HG03108 (cell line): ENCODE results near the gene ASB5.
"Not testable (repeated sequence)": the region's sequence is repeated elsewhere in the genome, so short reads cannot be mapped to it uniquely, and the experiment has no call there.

ENCODE experiments used
- ATAC-seq: cut with Tn5 transposase; IDR thresholded peaks from one replicate; pipeline ENCODE4 v1.9.1; 2021; ENCODE audit warnings: moderate library complexity; ENCODE audit not compliant: unreplicated experiment

The ASB5 gene

GRCh38 chr4:176279560-176279959 lies 10.5 kb upstream of the ASB5 start:
- ATAC-seq = not testable (repeated sequence)

GRCh38 chr4:176277162-176277904 lies 8.3 kb upstream of the ASB5 start:
- no peak for ATAC-seq

DNA sequence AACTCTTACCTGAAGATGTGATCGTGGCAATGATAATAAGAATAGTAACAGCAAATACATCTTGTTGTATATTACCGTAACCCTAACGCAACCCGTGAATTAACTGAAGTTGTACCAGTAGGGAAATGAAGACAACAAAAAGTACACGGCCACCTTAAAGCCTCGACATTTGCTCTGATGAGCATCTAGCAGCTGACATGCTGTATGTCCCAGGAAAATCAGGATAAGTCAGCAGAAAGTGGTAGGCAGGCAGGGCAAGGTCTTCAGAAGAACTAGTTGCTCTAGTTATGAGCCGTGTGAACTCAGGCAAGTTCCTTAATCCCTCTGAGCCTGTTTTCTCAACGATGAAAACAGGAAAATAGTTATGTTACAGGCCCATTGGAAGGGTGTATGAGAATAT lies 7.7 kb upstream of the ASB5 start:
- no peak for ATAC-seq

DNA sequence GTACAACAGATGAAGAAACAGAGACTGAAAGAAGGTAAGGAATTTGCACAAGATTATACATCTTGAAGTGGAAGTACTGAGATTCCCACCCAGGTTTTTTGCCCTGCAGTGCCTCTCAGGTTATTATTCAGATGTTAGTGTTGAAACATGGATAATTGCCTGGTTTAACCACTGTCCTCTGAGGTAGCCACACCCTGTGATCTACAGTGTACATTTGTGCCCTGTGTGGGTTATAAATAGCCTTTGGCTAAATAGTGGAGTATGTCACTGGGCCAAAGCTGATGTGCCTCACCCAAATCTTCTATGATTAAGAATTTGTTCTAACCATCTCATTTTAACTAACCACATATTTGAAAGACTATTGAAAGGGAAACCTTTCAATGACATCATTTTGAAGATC lies 5.4 kb upstream of the ASB5 start:
- no peak for ATAC-seq

DNA sequence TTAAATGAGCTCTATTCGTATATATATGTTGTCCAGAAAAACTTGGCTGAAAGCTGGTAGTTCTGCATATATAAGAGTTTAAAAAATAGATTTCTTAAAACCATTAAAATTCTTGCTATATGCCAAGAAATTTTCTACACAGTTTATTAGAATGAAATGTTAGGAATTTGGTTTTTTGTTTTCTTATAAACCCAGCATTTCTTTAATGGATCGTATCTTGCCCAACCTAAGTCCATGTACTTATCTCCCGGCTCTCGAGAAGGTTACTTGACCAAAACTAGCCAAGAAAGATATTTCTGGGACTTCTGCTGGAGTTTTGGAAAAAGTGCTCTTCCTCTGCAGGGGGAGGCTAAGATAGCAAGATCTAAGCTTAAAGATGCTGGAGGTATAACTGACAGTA lies 4.7 kb upstream of the ASB5 start:
- no peak for ATAC-seq

DNA sequence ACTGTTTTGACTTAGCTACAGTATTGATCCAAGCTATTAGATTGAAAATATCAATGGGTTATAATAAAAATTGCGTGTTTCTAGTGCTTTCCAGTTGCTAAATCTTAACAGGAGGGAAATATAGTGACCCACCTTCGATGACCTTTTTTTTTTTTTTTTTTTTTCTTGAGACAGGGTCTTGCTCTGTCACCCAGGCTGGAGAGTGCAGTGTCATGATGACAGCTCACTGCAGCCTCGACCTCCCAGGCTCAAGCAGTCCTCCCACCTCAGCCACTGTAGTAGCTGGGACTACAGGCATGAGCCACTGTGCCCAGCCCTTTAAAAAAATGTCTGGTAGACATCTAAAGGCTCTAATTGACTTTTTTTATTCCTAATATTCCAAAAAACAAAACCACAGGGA lies 3.8 kb upstream of the ASB5 start:
- no peak for ATAC-seq

DNA sequence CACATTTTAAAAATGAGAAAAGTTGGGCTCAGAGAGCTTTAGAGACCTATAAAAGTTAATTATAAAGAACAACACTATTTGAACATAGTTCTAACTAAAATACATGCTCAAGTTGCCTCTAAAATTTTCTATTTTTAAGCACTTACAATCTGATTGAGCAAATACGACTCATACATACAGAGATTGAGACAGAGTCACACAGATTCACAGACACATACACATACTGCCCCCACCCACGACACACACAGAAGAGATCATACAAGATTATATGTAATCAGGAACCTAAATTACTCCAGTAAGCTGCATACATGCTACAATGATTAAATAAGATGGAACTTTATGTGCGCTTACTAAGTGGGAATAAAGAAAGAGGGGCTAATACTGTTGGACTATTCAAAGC lies 2.7 kb upstream of the ASB5 start:
- ATAC-seq = no peak

DNA sequence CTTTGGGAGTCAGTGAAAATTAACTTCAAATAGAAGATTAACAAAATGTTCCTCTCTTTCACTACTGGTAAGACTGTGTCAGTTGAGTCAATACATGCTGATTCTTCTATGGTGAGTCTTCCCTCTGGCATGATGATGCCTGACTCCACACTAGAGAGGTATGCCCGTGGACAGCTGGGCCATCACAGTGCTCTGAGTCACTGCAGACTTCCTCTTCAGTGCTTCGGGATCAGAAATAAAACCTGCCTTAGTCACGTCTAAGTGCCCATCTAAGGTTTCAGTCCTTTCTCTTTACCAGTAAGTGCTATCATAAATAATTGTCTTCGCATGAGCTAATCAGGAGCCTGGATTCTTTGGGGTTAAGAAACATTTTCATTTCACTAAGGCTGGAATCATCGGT lies 1.6 kb upstream of the ASB5 start:
- no peak for ATAC-seq

GRCh38 chr4:176266026-176266425 lies 3.0 kb downstream of the ASB5 start:
- ATAC-seq = no peak

GRCh38 chr4:176262243-176262642 lies 6.8 kb downstream of the ASB5 start:
- peak; percentile 83 for ATAC-seq

DNA sequence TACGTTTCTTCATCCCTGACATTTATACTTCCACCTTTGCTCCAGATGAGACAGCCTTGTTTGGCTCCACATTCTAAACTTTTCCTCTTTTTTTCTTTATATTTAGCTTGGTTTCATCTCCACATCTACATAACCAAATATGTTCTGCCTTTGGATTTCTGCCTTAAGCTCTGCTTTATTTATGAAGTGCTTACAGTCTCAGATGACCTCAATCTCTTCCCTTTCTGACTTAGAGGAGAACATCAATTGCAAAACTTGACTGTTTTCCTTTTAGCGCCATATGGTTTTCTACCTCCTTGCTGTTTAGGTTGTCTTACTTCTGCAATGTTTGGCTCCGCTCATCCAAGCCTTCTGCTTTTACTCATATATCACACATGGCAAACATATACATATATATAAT lies 7.5 kb downstream of the ASB5 start:
- ATAC-seq = no peak

DNA sequence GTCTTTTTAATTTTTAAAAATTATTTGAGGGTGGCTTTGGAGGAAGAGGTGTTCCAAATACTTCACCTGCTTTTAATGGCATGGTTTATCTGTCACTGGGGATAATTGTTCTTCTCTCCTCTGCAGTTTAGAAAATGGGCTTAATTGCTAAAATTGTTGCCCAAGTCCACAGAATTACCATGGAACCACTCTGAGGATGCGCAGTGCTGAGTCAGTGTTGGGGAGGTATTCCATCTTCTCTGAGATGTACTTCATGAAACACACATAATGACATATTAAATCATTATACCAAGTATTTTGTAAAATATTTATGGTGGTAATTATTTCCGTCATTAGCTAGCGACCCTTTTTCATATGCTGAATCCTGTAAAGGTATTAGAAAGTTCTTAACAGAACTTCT lies 8.0 kb downstream of the ASB5 start:
- no peak for ATAC-seq

- ATAC-seq = no peak
Observed at GRCh38 chr4:176259330-176260090, 9.5 kb downstream of the ASB5 start.

DNA sequence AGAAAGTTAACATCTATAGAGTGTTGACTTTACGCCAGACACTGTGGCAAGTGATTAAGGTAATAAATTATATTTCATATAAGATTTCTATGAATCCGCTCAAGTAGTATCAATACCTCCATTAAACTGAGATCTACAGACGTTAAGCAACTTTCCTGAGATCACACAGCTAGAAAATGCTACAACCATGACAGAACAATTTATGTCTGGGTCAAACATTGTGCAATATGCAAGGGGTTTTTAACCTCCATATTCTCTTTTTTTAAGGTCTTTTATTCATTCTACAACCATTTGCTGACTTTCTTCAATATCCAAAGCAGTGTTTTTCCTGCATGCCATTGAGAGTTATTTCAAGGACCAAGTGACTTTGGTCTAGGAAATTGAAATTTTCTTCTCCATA lies 10.9 kb downstream of the ASB5 start:
- no peak for ATAC-seq

GRCh38 chr4:176256921-176257320 lies 12.1 kb downstream of the ASB5 start:
- ATAC-seq = no peak

DNA sequence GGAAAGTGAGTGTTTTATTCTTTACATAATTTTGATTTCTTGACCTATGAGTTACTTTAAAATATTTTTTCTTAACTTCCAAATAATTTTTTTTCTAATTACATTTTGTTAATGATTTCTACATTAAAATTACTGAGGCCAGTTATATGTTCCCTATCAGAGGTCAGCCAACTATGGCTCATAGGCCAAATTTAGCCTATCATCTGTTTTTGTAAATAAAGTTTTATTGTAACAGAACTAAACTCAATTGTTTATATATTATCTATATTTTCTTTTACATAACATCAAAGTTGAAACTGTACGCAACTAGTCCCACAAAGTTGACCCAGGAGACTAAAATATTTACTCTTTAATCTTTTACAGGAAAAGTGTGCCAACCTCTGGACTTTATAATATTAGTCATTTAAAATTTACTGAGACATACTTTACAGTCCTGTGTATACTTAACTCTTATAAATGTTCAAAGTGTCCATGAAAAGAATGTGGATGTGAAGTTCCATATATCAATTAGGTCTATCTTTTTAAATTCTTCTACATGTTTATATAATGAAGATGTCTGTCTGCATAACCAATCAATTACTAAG lies 26.2 kb downstream of the ASB5 start:
- ATAC-seq = no peak

DNA sequence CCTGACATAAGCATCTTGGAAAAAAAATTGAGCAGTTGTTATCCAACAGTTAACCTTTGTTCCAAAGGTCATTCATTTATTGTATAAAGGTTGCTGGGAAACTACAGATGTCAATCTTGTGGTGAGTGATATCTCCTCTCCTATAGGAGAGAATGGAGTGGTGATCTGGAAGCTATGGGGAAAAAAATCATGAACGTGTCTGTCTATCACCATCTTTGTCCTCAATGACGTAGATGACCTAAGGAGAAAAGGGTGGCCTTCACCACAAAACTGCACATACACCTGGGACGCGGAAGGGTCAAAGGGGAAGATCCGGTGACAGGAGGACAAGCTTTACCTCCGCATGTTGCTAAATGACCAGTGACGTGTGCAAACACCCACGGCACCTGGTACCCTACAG lies 27.3 kb downstream of the ASB5 start:
- ATAC-seq = no peak

DNA sequence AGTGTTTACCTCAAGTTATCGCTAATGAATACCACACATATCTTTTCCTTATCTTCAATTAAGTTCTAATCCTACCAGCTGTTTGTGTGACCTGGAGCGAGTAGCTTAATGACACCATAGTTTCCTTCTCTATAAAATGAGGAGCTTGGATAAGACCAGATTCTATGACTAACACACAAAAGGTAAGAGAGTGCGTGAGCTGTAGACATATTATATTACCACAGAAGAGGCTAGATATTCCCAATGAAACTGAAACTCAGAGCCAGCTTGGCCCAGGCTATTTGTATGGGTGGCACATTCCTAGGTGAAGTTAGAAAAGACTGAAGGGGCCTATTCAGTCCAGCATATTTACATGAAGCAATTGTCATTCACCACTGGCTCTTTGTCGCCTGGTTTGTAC lies 30.2 kb downstream of the ASB5 start:
- ATAC-seq = no peak

DNA sequence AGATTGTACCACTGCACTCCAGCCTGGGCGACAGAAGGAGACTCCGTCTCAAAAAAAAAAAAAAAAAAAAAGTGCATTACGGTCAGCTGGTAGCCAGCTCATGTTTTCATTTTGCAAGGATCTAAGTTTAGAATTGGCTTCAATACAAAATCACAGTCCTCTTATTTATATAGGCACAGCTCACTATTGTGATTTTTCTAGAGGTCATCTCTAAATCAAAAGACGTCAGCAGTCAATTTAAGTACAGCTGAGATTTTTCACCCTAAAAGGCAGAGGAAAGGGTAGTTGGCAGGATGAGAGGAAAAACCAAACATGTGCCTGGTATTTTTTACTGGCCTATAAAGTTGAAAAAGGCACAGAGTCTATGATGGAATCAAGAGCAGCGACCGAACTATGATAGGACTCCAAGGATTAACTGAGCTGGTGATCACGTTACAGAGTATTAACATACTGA lies 30.8 kb downstream of the ASB5 start:
- ATAC-seq = no peak

- ATAC-seq = no peak
Observed at GRCh38 chr4:176236946-176237345, 32.1 kb downstream of the ASB5 start.

- ATAC-seq = no peak
Observed at GRCh38 chr4:176230836-176231235, 38.2 kb downstream of the ASB5 start.

GRCh38 chr4:176229645-176230044 lies 39.4 kb downstream of the ASB5 start:
- ATAC-seq = no peak
